HG03571 (cell line): ENCODE data around the gene COL6A1.
"Not testable (repeated sequence)": the region's sequence is repeated elsewhere in the genome, so short reads cannot be mapped to it uniquely, and the experiment has no call there.

Experiments
- ATAC-seq: cut with Tn5 transposase; IDR thresholded peaks from one replicate; pipeline ENCODE4 v1.9.1; 2021; ENCODE audit not compliant: unreplicated experiment

Gene COL6A1

GRCh38 chr21:45966791-45967394 lies 14.7 kb upstream of the COL6A1 start:
- ATAC-seq = no peak

- no peak for ATAC-seq
These were observed 11.5 kb upstream of the COL6A1 start for GRCh38 chr21:45969921-45970673.

DNA sequence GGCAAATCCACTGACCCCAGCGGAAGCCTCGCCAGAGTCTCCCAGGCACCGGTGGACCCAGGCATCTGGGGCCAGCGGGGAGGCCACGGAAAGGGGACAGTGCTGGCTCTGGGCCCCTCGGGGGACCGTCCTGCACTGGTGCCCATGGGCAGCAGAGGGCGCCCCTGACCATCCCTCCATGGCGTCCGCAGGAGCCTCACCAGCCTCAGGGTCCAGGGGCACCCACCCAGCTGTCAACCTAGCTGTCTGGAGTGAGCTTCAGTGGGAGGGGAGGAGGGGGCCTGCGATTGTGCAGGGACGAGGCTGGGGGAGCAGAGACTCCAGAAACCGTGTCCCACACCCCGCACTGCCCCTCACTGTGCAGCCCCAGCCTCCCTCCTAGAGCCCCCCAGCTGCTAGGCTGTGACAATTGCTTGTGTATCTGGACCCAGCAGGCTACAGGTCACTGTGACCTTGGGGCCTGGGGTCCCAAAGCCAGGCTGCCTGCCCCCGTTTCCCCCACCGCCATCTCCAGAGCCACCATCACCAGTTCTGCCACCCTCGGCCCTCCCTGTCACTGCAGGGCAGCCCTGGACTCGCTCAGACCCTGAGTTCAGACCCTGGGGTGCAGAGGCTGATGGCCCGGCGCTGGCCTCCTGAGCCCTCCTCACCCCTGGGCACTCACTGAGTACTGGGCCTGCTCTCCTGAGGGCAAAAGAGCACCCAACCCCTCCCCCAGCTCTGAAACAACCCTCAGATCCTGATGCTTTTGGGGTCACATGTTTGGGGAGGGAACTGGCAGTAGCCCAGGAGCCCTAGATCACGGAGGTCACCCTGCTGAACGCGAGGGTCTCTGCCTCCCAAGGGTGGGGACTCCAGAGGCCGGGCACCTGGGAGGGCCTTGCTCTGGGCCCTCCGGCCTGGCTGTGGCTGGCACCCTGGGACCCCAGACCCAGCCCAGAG lies 10.6 kb upstream of the COL6A1 start:
- ATAC-seq = no peak

- no peak for ATAC-seq
These were observed 9.8 kb upstream of the COL6A1 start for GRCh38 chr21:45971616-45972352.

- no peak for ATAC-seq
These were observed 9.2 kb upstream of the COL6A1 start for GRCh38 chr21:45972353-45972715.

GRCh38 chr21:45972716-45973474 lies 8.7 kb upstream of the COL6A1 start:
- ATAC-seq = no peak

DNA sequence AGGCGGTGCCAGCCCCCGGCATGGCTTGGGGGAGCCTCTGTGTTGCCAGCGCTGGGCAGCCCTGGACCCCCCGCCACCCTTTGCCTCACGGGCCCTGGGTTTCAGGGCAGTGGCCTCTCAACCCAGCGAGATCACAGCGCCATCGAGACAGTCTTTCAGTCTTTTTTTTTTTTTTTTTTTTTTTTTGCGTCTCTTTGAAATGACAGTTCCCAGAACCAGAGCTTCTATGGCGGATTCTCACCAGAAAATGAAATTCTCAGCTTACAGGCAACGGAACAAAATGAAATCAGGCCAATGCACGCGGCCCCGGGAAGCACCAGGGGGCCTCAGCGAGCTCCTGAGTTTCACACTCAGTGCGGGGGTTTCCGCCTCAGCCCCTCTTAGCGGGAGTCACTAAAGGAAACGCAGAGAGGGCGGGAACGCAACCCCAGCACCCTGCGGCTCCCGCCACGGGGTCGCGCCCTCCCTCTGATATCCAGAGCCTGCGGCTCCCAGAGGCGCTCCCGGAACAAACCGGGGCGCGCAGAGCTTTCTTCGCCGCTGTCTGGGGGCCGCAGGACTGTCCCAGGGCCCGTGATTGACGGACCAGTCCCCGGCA lies 8.0 kb upstream of the COL6A1 start:
- ATAC-seq = no peak

GRCh38 chr21:45974073-45975019 lies 7.2 kb upstream of the COL6A1 start:
- no peak for ATAC-seq

- ATAC-seq = no peak
These were observed 6.4 kb upstream of the COL6A1 start for GRCh38 chr21:45975020-45975666.

DNA sequence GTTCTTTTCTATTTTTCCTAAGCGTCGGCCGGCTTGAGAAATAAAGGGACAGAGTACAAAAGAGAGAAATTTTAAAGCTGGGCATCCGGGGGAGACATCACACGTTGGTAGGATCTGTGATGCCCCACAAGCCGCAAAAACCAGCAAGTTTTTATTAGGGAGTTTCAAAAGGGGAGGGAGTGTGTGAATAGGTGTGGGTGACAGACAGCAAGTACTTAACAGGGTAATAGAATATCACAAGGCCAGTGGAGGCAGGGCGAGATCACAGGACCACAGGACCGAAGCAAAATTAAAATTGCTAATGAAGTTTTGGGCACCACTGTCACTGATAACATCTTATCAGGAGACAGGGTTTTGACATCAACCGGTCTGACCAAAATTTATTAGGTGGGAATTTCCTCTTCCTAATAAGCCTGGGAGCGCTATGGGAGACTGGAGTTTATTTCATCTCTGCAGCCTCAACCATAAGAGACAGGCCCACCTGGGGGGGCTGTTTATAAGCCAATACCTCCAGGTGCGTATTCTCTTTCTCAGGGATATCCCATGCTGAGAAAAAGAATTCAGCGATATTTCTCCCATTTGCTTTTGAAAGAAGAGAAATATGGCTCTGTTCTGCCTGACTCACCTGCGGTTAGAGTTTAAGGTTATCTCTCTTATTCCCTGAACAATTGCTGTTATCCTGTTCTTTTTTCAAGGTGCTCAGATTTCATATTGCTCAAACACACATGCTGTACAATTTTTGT lies 5.7 kb upstream of the COL6A1 start:
- ATAC-seq = not testable (repeated sequence)

GRCh38 chr21:45976701-45977311 lies 4.8 kb upstream of the COL6A1 start:
- ATAC-seq = no peak

DNA sequence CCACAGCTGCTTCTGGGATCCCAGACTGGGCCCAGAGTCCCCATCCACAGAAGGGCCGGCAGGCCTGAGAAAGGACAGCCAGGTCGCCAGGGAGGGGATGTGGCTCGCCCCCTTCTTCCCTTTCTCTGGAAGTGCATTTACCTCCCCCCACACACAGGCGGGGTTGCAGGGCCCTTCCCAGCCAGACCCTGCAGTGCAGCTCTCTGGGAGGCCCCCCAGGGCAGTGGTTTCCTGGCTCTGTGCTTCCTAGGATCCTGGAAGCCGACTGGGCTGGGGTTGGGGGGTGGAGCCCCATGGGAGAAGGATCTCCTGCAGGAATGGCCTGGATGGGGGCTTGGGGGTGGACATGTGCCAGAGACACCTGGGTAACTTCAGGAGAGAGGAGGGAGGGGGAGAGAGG lies 4.2 kb upstream of the COL6A1 start:
- no peak for ATAC-seq

- ATAC-seq = no peak
These were observed 2.4 kb upstream of the COL6A1 start for GRCh38 chr21:45979141-45979631.

GRCh38 chr21:45979651-45980050 lies 1.9 kb upstream of the COL6A1 start:
- ATAC-seq = no peak

GRCh38 chr21:45980271-45980670 lies 1.3 kb upstream of the COL6A1 start:
- no peak for ATAC-seq

DNA sequence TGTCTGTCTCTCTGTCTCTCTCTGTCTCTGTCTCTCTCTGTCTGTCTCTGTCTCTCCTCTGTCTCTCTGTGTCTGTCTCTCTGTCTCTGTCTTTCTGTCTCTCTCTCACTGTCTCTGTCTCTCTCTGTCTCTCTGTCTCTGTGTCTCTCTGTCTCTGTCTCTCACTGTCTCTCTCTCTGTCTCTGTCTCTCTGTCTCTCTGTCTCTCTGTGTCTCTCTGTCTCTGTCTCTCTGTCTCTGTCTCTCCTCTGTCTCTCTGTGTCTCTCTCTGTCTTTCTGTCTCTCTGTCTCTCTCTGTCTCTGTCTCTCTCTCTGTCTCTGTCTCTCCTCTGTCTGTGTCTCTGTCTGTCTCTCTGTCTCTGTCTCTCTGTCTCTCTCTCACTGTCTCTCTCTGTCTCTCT lies 873 bp upstream of the COL6A1 start:
- ATAC-seq = no peak
